Neuronal stem cell (in vitro differentiated cells): ENCODE data around the gene NHS.

Experiments used
- DNase-seq: peaks from one replicate; pipeline ENCODE4 v3.0.0-alpha.2; 2013; ENCODE audit warnings: low spot score
- H2AFZ ChIP-seq: one replicate; pipeline ENCODE4 v1.6.1; 2013; ENCODE audit warnings: mild to moderate bottlenecking, low read length, inconsistent platforms
- H2AK5ac ChIP-seq: 2 replicates; pipeline ENCODE4 v1.6.1; 2013; ENCODE audit warnings: low read depth, mild to moderate bottlenecking, inconsistent platforms, low read length, moderate library complexity, mixed read lengths
- H2BK120ac ChIP-seq: 2 replicates; pipeline ENCODE4 v1.6.1; 2013; ENCODE audit warnings: low read depth, mild to moderate bottlenecking, inconsistent platforms, low read length, moderate library complexity, mixed read lengths
- H2BK12ac ChIP-seq: one replicate; pipeline ENCODE4 v1.6.1; 2013; ENCODE audit warnings: low read length, inconsistent platforms
- H2BK15ac ChIP-seq: 2 replicates; pipeline ENCODE4 v1.6.1; 2013; ENCODE audit warnings: mild to moderate bottlenecking, low read length, inconsistent platforms, mixed read lengths
- H2BK5ac ChIP-seq: one replicate; pipeline ENCODE4 v1.6.1; 2013; ENCODE audit warnings: inconsistent platforms, mild to moderate bottlenecking, low read length, moderate library complexity
- H3K14ac ChIP-seq: one replicate; pipeline ENCODE4 v1.6.1; 2013; ENCODE audit warnings: low read length, inconsistent platforms
- H3K18ac ChIP-seq: 2 replicates; pipeline ENCODE4 v1.6.1; 2013; ENCODE audit warnings: low read length, inconsistent platforms
- H3K23ac ChIP-seq: 2 replicates; pipeline ENCODE4 v1.6.1; 2013; ENCODE audit warnings: low read depth, mild to moderate bottlenecking, mixed read lengths, low read length, inconsistent platforms; ENCODE audit not compliant: poor library complexity
- H3K27ac ChIP-seq: replicated peaks from 3 replicates; pipeline ENCODE4 v1.5.1; 2013; ENCODE audit warnings: low read length, inconsistent platforms
- H3K27me3 ChIP-seq, 3 experiments: 2 replicates each; pipeline ENCODE4 v1.6.1; 2013; ENCODE audit warnings: low read length in 3 of 3, mild to moderate bottlenecking in 2 of 3, inconsistent platforms in 1 of 3, low read depth in 1 of 3, mixed read lengths in 1 of 3, moderate library complexity in 1 of 3; ENCODE audit not compliant: control insufficient read depth in 3 of 3, insufficient read depth in 3 of 3
- H3K36me3 ChIP-seq, 2 donors: replicated peaks in 1 of 2; 2 replicates each; pipeline ENCODE4 v1.6.1; 2013; ENCODE audit warnings: low read length in 2 of 2; ENCODE audit not compliant: control insufficient read depth in 2 of 2, insufficient read depth in 2 of 2
- H3K4ac ChIP-seq: 2 replicates; pipeline ENCODE4 v1.6.1; 2013; ENCODE audit warnings: inconsistent platforms, mild to moderate bottlenecking, low read length, moderate library complexity
- H3K4me1 ChIP-seq, 2 donors: 1 replicate in 1 of 2; 2 replicates in 1 of 2; pipeline ENCODE4 v1.6.1; 2013; ENCODE audit warnings: low read length in 2 of 2, low read depth in 1 of 2; ENCODE audit not compliant: control insufficient read depth in 2 of 2, insufficient read depth in 1 of 2
- H3K4me2 ChIP-seq: one replicate; pipeline ENCODE4 v1.6.1; 2013; ENCODE audit warnings: mild to moderate bottlenecking, low read length, inconsistent platforms; ENCODE audit not compliant: insufficient read depth, poor library complexity, severe bottlenecking
- H3K4me3 ChIP-seq, 2 donors: 2 replicates each; pipeline ENCODE4 v1.5.1; 2013; ENCODE audit warnings: low read length in 2 of 2, mild to moderate bottlenecking in 2 of 2, inconsistent platforms in 1 of 2, moderate library complexity in 1 of 2
- H3K79me1 ChIP-seq: one replicate; pipeline ENCODE4 v1.6.1; 2013; ENCODE audit warnings: low read depth, mild to moderate bottlenecking, inconsistent platforms, low read length, moderate library complexity
- H3K9ac ChIP-seq: one replicate; pipeline ENCODE4 v1.6.1; 2013; ENCODE audit warnings: mild to moderate bottlenecking, low read depth, low read length, inconsistent platforms; ENCODE audit not compliant: poor library complexity
- H3K9me3 ChIP-seq, 2 donors: replicated peaks in 1 of 2; 2 replicates each; pipeline versions ENCODE3 to v1.6.1; 2013; ENCODE audit warnings: low read length in 2 of 2, mild to moderate bottlenecking in 2 of 2, inconsistent platforms in 1 of 2, low read depth in 1 of 2, mixed read lengths in 1 of 2, moderate library complexity in 1 of 2; ENCODE audit not compliant: control insufficient read depth in 2 of 2, insufficient read depth in 1 of 2
- H4K8ac ChIP-seq: one replicate; pipeline ENCODE4 v1.6.1; 2013; ENCODE audit warnings: low read depth, mild to moderate bottlenecking, inconsistent platforms, low read length, moderate library complexity
- H4K91ac ChIP-seq: one replicate; pipeline ENCODE4 v1.6.1; 2013; ENCODE audit warnings: low read length, low read depth, mild to moderate bottlenecking, inconsistent platforms; ENCODE audit not compliant: poor library complexity
- WGBS, 2 donors: extraction: QIAGEN DNeasy Blood & Tissue Kit; methylation state at CpG; one replicate each; pipeline ENCODE4 v1.1.7; 2013; ENCODE audit warnings: missing lambda C conversion rate in 2 of 2, mixed read lengths in 1 of 2; ENCODE audit not compliant: insufficient read length in 2 of 2, insufficient replicate concordance in 1 of 2; ENCODE audit errors: extremely low coverage in 2 of 2; 5-methylcytosine and 5-hydroxymethylcytosine counted together

NHS gene

GRCh38 chrX:17380221-17380620 lies 5.2 kb downstream of the NHS start:
- Histone ChIP-seq H3K9ac (no peak overlapping the region), H3K27ac (no peak overlapping the region), H2BK12ac (no peak overlapping the region), H3K4me2 (no peak overlapping the region), H3K18ac (no peak overlapping the region), H3K79me1 (no peaks in the 10 kb centered on the region), H4K91ac (no peak overlapping the region), H2BK15ac (no peak overlapping the region), H2AK5ac (no peak overlapping the region), H3K27me3 (peaks cover 0 to 18% (median 8%) of the 10 kb centered on the region in 3 experiments), H2AFZ (no peak overlapping the region), H2BK5ac (no peak overlapping the region), H3K9me3 (no peaks in the 10 kb centered on the region), H2BK120ac (no peak overlapping the region), H3K4me3 (no peak overlapping the region), H3K4ac (no peak overlapping the region), H3K23ac (no peak overlapping the region), H3K4me1 (no peaks in the 10 kb centered on the region), H4K8ac (no peak overlapping the region), H3K14ac (no peak overlapping the region), H3K36me3 (no peaks in the 10 kb centered on the region)
- DNase-seq, result no peak
- whole genome bisulfite sequencing, 2 donors, result no CpG with 5 or more reads among the region's 9 CpGs

- Histone ChIP-seq H2BK120ac (no peak overlapping the region), H3K14ac (no peak overlapping the region), H3K36me3 (no peaks in the 10 kb centered on the region), H3K9ac (no peak overlapping the region), H4K91ac (no peak overlapping the region), H3K79me1 (no peaks in the 10 kb centered on the region), H3K4me2 (no peak overlapping the region), H2BK5ac (no peak overlapping the region), H3K27ac (no peak overlapping the region), H2AFZ (no peak overlapping the region), H3K4me3 (no peak overlapping the region), H3K23ac (no peak overlapping the region), H2AK5ac (no peak overlapping the region), H3K4ac (no peak overlapping the region), H4K8ac (no peak overlapping the region), H2BK15ac (no peak overlapping the region), H3K27me3 (no peaks in the 10 kb centered on the region), H2BK12ac (no peak overlapping the region), H3K18ac (no peak overlapping the region), H3K9me3 (no peaks in the 10 kb centered on the region), H3K4me1 (no peaks in the 10 kb centered on the region)
- no peak for DNase-seq
- WGBS, 2 donors, result no CpG with 5 or more reads among the region's 5 CpGs
Measured at GRCh38 chrX:17390419-17390850, 15.4 kb downstream of the NHS start.

GRCh38 chrX:17395154-17395553 lies 20.2 kb downstream of the NHS start:
- no peaks in the 10 kb centered on the region for H3K4me1 ChIP-seq
- no peak overlapping the region for H4K91ac ChIP-seq
- H3K9me3 ChIP-seq, result no peaks in the 10 kb centered on the region
- H2AFZ ChIP-seq, result no peak overlapping the region
- no peak overlapping the region for H2AK5ac ChIP-seq
- no peak overlapping the region for H3K4me2 ChIP-seq
- no peaks in the 10 kb centered on the region for H3K36me3 ChIP-seq
- no peak overlapping the region for H3K9ac ChIP-seq
- no peak overlapping the region for H3K4ac ChIP-seq
- no peak overlapping the region for H3K27ac ChIP-seq
- no peak overlapping the region for H2BK5ac ChIP-seq
- no peak for DNase-seq
- no peak overlapping the region for H2BK120ac ChIP-seq
- H4K8ac ChIP-seq, result no peak overlapping the region
- H3K14ac ChIP-seq, result no peak overlapping the region
- no peaks in the 10 kb centered on the region for H3K79me1 ChIP-seq
- no peaks in the 10 kb centered on the region for H3K27me3 ChIP-seq
- no peak overlapping the region for H3K4me3 ChIP-seq
- H2BK12ac ChIP-seq, result no peak overlapping the region
- no peak overlapping the region for H2BK15ac ChIP-seq
- WGBS, 2 donors, result no CpG with 5 or more reads among the region's 1 CpG
- H3K23ac ChIP-seq, result no peak overlapping the region
- no peak overlapping the region for H3K18ac ChIP-seq

GRCh38 chrX:17397074-17397473 lies 22.1 kb downstream of the NHS start:
- no peak overlapping the region for H2AK5ac ChIP-seq
- no peak overlapping the region for H3K9ac ChIP-seq
- no peak overlapping the region for H3K14ac ChIP-seq
- no peak overlapping the region for H3K4me3 ChIP-seq
- H3K27me3 ChIP-seq, result no peaks in the 10 kb centered on the region
- H3K4me1 ChIP-seq, result no peaks in the 10 kb centered on the region
- H4K8ac ChIP-seq, result no peak overlapping the region
- no peak overlapping the region for H3K4me2 ChIP-seq
- no peaks in the 10 kb centered on the region for H3K9me3 ChIP-seq
- H4K91ac ChIP-seq, result no peak overlapping the region
- DNase-seq, result no peak
- WGBS, 2 donors, result no CpG with 5 or more reads among the region's 2 CpGs
- H3K4ac ChIP-seq, result no peak overlapping the region
- H2AFZ ChIP-seq, result no peak overlapping the region
- H3K79me1 ChIP-seq, result no peaks in the 10 kb centered on the region
- H3K27ac ChIP-seq, result no peak overlapping the region
- no peak overlapping the region for H2BK120ac ChIP-seq
- no peak overlapping the region for H3K23ac ChIP-seq
- no peak overlapping the region for H2BK15ac ChIP-seq
- H3K36me3 ChIP-seq, result no peaks in the 10 kb centered on the region
- no peak overlapping the region for H2BK5ac ChIP-seq
- H2BK12ac ChIP-seq, result no peak overlapping the region
- no peak overlapping the region for H3K18ac ChIP-seq
